Fibroblast of lung (primary cell): Measurements from ENCODE around the gene TCF20. TPM values are rescaled to one million over a fixed set of nuclear protein-coding genes. Genes with fewer than 3 reads are reported as not detected.

Experiments used
- DNase-seq, 2 donors: peaks; one replicate each; pipeline versions ENCODE4 v3.0.0 to v3.0.0-alpha.2; 2010; ENCODE audit warnings: low read depth in 2 of 2
- H2AFZ ChIP-seq: 2 replicates; pipeline ENCODE4 v1.5.1; 2012; ENCODE audit warnings: low read length, control low read depth, inconsistent platforms
- H3K27ac ChIP-seq: 2 replicates; pipeline ENCODE4 v1.5.1; 2011; ENCODE audit warnings: low read length, control low read depth; ENCODE audit not compliant: insufficient read depth
- H3K27me3 ChIP-seq: 2 replicates; pipeline ENCODE4 v1.5.1; 2011; ENCODE audit warnings: mild to moderate bottlenecking, low read length; ENCODE audit not compliant: control insufficient read depth, insufficient read depth
- H3K36me3 ChIP-seq: 2 replicates; pipeline ENCODE4 v1.5.1; 2011; ENCODE audit warnings: low read length; ENCODE audit not compliant: control insufficient read depth, insufficient read depth
- H3K4me1 ChIP-seq: 2 replicates; pipeline ENCODE4 v1.5.1; 2011; ENCODE audit warnings: low read length; ENCODE audit not compliant: control insufficient read depth, insufficient read depth; ENCODE audit errors: extremely low read depth
- H3K4me2 ChIP-seq: 2 replicates; pipeline ENCODE4 v1.5.1; 2011; ENCODE audit warnings: low read length, control low read depth; ENCODE audit not compliant: insufficient read depth; ENCODE audit errors: extremely low read depth
- H3K4me3 ChIP-seq, 4 experiments: fragments of 200-600 bp in 1 of 4; sonication (generic) in 1 of 4; replicated peaks in 1 of 4; 2 replicates each; pipeline ENCODE4 v1.5.1; 2011 to 2016; ENCODE audit warnings: low read length in 4 of 4, low read depth in 3 of 4, mild to moderate bottlenecking in 3 of 4, control low read depth in 2 of 4, inconsistent platforms in 1 of 4, mixed read lengths in 1 of 4; ENCODE audit not compliant: insufficient read depth in 1 of 4; ENCODE audit errors: control extremely low read depth in 1 of 4
- H3K79me2 ChIP-seq: 2 replicates; pipeline ENCODE4 v1.5.1; 2012; ENCODE audit warnings: mild to moderate bottlenecking, low read length, inconsistent platforms; ENCODE audit not compliant: control insufficient read depth, insufficient read depth
- H3K9ac ChIP-seq: 2 replicates; pipeline ENCODE4 v1.5.1; 2011; ENCODE audit warnings: mild to moderate bottlenecking, low read length, control low read depth; ENCODE audit not compliant: insufficient read depth
- H3K9me3 ChIP-seq: 2 replicates; pipeline ENCODE4 v1.5.1; 2012; ENCODE audit warnings: low read depth, low read length; ENCODE audit not compliant: control insufficient read depth, insufficient read depth
- H4K20me1 ChIP-seq: 2 replicates; pipeline ENCODE4 v1.5.1; 2011; ENCODE audit warnings: low read length; ENCODE audit not compliant: control insufficient read depth, insufficient read depth; ENCODE audit errors: extremely low read depth
- CTCF ChIP-seq, 2 donors: IDR thresholded peaks in 1 of 2; conservative IDR thresholded peaks in 1 of 2; 1 replicate in 1 of 2; 2 replicates in 1 of 2; pipeline ENCODE4 v1.5.1; 2011 to 2012; ENCODE audit warnings: low read length in 2 of 2, control low read depth in 1 of 2, inconsistent platforms in 1 of 2, low read depth in 1 of 2, mild to moderate bottlenecking in 1 of 2
- EZH2 ChIP-seq: IDR thresholded peaks from 2 replicates; pipeline ENCODE4 v1.5.1; 2012; ENCODE audit warnings: low read length, control low read depth, mild to moderate bottlenecking; ENCODE audit errors: missing control alignments
- polyA plus RNA-seq, 2 donors: library from polyadenylated mRNA; depleted of rRNA in 1 of 2; stranded (reverse) in 1 of 2; unstranded in 1 of 2; fragments of >200 nt; gene quantifications; 2 replicates each; pipeline ENCODE4 v1.2.1, GENCODE V29; 2011 to 2012; ENCODE audit warnings: missing spikeins in 1 of 2
- total RNA-seq: library from RNA; depleted of rRNA; stranded (reverse); fragments of >200 nt; gene quantifications from 2 replicates; pipeline ENCODE4 v1.2.1, GENCODE V29; 2014

TCF20 gene
- total and polyA plus RNA-seq, 2 donors (not counting 1 experiment from before 2014, with no cell fraction given) = 11.8 to 25.4 TPM

- H3K4me3 ChIP-seq = no peak overlapping the region
- no peaks in the 10 kb centered on the region for H3K79me2 ChIP-seq
- no peak overlapping the region for H3K9ac ChIP-seq
- H3K4me2 ChIP-seq = no peak overlapping the region
- H3K27ac ChIP-seq = no peak overlapping the region
- no peaks in the 10 kb centered on the region for H3K36me3 ChIP-seq
- H2AFZ ChIP-seq = no peak overlapping the region
- TF ChIP-seq CTCF (conservative IDR thresholded peaks at IDR 0.05 in 1 of 2, IDR thresholded peaks at IDR 0.05 in 1 of 2; ENCODE audit: low read depth in 1 of 2, low read length in 2 of 2) (no peak), EZH2 (no peak)
- DNase-seq = no peak
- no peaks in the 10 kb centered on the region for H3K4me1 ChIP-seq
- no peaks in the 10 kb centered on the region for H3K9me3 ChIP-seq
- peaks cover 32% of the 10 kb centered on the region for H3K27me3 ChIP-seq
- H4K20me1 ChIP-seq = no peaks in the 10 kb centered on the region
These were observed 14.3 kb upstream of the TCF20 start for GRCh38 chr22:42284643-42285181.

DNA sequence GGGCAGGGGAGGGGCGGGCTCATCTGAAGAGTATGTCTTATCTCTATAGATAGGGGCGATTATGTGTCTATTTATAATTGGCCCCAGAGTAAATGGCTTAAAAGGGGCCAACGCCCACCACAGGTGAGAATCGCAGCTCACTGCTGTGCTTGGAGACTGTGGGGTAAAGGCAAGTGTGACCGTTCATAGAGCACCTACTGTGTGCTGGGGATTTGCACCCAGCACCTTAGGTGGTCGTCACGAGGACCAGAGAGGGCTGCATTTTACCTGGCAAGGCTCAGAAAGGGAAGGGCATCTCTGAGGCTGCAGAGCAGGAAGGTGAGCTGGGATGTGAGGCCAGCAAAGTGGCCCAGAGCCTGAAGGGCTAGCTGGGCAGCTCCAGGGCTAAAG lies 13.7 kb upstream of the TCF20 start:
- Histone ChIP-seq H3K4me3 (no peak overlapping the region), H3K27me3 (peaks cover 33% of the 10 kb centered on the region)
- no peak for DNase-seq

More for the DNA sequence above, 13.7 kb upstream of the TCF20 start:
- TF ChIP-seq EZH2 (no peak), CTCF (conservative IDR thresholded peaks at IDR 0.05 in 1 of 2, IDR thresholded peaks at IDR 0.05 in 1 of 2; ENCODE audit: low read depth in 1 of 2, low read length in 2 of 2) (no peak)
- H3K27ac ChIP-seq = no peak overlapping the region
- no peak overlapping the region for H2AFZ ChIP-seq
- H3K9me3 ChIP-seq = no peaks in the 10 kb centered on the region
- no peak overlapping the region for H3K4me2 ChIP-seq
- H3K36me3 ChIP-seq = no peaks in the 10 kb centered on the region
- H3K79me2 ChIP-seq = no peaks in the 10 kb centered on the region
- no peaks in the 10 kb centered on the region for H3K4me1 ChIP-seq
- H3K9ac ChIP-seq = no peak overlapping the region
- H4K20me1 ChIP-seq = no peaks in the 10 kb centered on the region
